ENCODE results near the gene DAPK3.
"Not testable (repeated sequence)": the region's sequence is repeated elsewhere in the genome, so short reads cannot be mapped to it uniquely, and the experiment has no call there.

DAPK3 gene

DNA sequence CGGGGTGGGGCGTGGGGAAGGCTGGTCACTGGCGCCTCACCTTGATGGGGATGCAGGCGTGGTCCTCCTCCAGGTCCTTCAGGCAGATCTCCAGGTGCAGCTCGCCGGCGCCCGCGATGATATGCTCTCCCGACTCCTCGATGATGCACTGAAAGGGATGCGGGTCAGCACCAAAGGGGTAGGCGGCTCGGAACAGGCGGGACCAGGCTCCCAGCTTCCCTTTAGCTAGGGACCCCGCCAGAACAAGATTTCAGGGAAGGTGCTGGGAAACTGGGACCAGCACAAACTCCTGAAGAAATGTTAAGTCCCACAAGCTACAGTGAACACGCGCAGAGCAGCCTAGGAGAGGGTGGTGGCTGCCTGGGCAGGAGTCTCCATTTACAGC, 8.4 kb upstream of the DAPK3 start:
- DNase-seq (ENCODE audit: low read depth in 2 of 2): no peak

DNA sequence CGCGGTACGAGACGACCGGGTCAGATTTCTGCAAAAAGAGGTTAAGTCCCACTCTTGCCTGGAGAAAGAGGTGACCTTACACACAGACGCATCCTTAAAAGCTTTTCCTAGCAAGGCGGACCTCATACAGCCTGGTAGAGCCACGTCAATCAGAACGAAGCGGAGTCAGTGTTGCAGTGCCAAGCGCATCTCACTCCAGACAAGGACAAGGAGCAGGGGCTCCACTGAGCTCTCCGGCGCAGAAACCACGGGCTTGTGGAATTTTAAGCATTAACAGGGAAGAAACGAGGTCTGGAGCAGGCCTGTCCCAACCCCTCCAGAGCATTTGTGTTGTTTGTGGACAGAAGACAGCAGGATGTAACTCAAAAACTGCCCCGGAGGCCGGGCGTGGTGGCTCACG, 7.2 kb upstream of the DAPK3 start:
- no peak for DNase-seq (ENCODE audit: low read depth in 2 of 2)

DNA sequence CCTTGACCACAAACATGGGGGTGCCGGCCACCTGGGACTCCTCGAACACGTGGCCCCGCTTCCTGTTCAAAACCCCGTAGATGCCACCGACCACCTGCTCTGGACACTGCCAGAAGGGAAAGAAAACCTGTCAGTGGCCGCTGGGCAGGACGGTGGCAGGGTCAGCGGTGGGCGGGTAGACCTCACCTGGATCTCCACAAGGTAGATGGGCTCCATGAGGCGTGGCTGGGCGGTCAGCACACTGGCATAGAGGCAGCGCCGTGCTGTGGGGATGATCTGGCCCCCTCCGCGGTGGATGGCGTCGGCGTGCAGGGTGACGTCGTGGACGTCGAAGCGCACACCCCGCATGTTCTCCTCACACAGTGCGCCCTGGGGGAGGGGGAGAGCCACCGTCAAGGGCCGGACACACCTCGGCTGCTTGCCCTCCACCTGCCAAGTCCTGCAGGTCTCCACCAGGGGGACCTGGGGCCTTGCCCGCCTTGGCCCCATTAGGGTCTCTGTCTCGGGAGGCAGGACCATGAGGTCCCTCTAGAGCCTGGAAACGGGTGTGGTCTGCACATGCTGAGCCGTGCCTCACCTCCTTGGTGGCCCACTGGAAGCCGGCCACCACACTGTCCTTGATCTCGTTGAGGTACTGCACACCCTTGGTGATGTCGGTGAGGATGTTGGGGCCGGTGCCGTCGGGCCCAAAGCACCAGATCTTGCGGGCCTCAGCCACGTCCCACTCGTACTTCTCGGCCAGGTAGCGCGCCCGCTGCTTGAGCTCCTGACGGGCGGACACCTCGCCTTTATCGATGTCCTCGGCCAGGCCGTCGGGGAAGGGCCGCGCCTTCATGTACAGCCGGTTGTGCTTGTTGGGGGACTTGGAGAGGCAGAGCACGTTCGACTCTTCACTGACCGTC, 6.6 kb upstream of the DAPK3 start:
- DNase-seq (ENCODE audit: low read depth in 2 of 2): no peak

DNA sequence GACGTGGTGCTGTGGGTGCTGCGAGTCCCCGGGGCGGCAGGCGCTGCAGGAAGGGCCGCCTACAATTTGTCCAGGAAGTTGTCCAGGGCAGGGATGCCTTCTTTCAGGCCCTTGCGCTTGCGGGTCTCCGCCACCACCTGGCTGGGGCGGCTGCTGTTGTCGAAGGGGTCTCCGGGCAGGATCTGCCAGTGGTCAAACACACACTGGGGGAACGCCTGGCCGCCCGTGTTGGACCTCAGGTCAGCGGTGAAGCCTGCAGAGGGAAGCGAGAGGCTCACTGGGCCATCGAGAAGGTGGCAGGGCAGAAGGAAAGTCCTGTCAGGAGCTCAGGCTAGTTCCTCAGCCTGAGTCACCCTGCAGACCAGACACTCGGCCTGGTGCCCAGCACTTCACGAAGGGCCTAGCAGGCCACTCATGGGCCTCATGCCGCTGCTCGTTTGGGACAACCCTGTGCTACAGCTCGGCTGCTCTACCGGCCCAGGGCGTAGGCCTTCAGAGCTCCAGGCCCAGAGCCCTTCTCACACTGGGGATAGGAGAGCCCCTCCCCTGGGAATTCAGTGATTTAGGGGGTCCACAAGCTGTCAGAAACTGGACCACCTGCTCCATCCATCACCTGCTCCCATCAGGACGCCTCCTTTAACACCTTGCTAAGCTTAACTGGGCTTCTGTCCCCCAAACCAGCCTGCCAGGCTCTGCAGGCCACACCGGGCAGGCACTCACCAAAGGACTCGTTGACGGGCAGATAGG, 5.8 kb upstream of the DAPK3 start:
- no peak for DNase-seq (ENCODE audit: low read depth in 2 of 2)

DNA sequence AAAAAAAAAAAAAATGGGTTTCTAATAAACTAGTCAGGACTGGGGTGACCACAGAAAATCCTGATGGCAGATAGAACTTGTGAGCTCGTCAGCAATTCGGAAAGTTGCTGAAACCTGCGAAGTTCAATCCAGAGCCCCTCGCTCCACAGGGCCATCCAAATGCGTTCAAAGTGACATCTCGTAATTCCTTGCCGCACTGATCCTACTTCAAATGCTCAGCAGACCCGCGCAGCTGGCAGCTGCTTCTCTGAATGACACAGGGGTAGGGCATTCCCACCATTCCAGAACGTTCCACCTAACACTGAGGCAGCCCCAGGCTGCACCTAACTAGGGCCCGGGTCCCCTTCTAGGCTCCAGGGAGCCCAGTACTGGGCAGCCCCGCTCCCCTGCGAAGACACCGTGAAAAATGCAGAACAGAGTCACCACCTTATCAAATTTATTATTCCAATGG, 4.8 kb upstream of the DAPK3 start:
- DNase-seq (ENCODE audit: low read depth in 2 of 2): no peak

DNA sequence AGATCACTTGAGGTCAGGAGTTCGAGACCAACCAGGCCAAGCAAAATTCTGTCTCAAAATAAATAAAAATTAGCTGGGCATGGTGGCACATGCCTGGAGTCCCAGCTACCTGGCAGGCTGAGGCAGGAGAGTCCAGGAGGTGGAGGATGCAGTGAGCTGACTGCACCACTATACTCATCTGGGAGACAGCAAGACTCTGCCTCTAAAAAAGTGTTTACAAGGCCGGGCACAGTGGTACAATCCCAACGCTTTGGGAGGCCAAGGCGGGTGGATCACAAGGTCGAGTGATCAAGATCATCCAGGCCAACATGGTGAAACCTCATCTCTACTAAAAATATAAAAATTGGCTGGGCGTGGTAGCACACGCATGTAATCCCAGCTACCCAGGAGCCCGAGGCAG, 4.2 kb upstream of the DAPK3 start:
- DNase-seq (ENCODE audit: low read depth in 2 of 2): no peak

DNA sequence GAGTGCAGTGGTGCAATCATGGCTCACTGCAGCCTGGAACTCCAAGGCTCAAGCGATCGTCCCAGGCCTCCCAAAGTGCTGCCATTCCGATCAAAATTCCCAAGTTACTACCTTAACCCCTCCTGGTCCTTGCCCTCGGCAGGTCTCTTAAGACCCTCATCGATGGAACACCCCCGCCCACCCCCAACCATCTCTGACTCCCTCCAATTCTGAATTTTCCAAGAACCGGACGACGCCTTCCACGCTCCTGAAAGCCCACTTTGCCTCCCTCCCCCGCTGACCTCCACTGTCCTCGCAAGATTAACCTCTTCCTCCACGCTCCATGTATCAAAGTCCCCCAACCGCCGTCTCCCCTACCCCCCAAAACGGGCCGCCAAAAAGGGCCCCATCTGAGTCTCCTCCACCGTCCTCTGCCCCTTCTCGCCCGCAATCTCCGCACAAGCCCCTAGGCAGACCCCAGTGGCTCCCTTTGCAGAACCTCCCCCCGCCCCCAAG, 539 bp downstream of the DAPK3 start:
- no peak for DNase-seq (ENCODE audit: low read depth in 2 of 2)

DNA sequence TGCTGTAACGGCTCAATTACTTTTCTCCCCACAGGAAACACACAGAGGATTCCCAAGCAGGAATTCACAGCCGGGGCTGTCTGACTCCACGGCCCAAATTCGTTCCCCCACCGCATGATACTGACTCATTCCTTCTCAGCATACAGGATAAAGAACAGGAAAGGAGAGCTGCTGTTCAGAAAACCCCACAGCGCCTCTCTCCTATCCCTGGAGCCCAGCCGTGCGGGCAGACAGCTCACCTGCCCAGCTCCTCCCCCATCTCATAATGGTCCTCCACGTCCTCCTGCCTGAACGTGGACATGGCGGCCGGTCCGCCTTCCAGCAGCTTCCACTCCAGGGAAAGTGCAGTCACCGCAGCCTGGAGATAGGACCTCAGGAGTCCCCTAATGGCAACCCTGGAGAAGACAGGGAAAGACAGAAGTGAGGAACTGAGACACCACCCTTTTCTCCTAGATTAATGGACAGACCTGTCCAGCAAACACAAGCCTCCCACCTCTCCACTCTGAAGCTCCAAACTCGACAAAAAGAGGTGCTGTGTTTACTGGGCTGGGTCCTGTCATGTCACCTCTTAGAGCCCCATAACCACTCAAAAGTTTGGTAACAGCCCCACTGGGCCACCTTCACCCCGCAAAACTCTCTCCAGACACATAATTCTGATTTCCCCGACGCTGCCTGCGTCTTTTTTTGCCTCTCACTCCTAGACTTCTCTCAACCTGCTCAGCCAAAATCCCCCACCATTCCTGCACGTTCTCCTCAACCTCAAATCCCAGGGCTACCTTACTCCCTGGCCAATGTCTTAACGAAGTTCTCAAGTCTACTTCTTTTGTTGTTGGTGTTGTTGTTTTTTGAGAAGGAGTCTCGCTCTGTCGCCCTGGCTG, 1.2 kb downstream of the DAPK3 start:
- peak; percentile 66 to 70 for DNase-seq (ENCODE audit: low read depth in 2 of 2)

DNA sequence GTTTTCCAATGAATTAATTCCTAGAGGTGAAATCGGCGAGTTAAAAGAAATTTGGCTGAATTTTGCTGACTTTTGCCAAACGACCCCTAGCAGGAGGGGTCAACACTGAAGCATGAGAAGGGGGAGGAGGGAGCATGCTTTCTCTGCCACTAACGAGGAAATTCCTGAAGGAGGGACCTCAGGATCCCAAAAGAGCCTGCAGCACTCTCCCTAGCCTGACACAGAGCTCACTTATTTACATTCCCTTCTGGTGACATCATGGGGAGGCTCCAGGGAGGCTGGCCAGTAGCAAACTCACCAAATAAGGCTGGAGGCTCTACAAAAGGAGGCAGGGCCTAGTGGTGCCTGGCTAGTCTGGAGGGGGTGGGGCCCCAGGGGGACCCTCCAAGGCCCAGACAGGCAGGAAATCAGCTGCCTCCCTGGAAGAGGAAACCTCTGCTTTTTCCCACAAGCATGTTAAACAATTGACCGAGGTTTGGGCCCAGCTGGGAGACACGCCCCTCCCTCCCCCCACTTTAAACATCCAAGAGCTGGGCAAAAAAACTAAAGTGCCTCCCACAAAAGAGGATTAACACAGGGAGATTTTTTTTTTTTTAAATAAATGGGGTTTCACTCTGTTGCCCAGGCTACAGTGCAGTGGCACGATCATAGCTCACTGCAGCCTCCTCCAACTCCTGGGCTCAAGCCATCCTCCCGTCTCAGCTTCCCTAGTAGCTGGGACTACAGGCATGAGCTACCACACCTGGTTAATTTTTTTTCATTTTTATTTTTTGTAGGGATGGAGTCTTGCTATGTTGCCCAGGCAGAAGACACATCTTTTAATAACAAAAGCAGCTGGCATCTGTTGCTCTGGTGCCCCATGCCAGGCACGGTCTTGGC, 2.1 kb downstream of the DAPK3 start:
- DNase-seq (ENCODE audit: low read depth in 2 of 2): peak; percentile 100

DNA sequence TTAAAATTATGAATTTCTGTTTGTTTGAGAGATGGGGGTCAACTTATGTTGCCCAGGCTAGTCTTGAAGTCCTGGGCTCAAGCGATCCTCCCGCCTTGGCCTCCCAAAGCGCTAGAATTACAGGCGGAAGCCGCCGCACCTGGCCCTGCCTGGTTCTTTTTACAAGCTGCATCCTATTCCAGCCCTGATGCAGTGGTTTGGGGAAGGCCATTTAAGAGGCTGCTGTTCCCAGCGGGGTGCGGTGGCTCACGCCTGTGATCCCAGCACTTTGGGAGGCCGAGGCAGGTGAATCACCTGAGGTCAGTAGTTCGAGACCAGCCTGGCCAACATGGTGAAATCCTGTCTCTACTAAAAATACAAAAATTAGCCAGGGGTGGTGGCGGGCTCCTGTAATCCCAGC, 2.9 kb downstream of the DAPK3 start:
- DNase-seq (ENCODE audit: low read depth in 2 of 2): not testable (repeated sequence)

DNA sequence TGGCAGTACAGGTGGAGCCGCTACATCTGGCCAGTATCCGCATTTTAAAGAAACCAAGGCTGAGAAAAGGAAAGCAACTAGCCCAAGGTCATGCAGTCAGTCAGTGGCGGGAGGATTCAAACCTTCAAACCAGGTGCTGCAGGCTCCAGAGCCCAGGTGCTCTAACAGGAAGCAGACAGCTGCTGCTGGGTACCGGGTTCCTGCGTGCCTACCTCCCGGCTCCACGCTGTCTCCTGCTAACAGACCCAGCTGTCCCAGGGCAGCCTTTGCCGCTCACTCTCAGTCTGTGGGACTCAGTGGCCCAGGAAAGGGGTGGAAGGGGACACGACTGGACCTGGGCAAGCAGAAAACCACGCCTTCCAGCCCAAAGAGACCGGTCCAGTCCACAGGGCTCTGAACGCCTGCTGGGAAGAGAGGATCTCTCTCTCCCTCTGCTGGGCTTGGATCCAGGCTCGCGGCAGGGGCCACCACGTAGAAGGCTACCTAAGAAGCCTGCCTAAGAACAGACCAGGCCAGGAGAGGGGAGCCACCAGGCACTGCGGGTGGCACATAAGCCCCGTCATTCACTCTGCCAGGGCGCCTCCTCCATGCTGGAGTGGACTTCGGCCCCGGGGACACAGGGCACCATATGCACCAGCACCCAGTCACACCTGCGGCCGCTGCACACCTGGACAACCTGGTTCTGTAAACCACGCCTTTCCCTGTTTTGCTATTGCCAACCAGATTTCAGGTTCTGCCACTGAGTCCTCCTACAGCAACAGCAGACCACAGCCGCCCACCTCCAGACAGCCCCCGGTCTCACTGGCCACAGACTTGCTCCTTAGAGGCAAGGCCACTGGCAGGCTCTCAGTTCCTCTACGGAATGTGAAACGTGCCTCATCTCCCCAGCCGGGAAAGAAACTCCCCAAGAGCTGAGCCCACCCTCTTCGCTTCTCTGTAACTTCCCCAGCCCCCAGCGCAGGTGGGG, 4.6 kb downstream of the DAPK3 start:
- DNase-seq (ENCODE audit: low read depth in 2 of 2): no peak

DNA sequence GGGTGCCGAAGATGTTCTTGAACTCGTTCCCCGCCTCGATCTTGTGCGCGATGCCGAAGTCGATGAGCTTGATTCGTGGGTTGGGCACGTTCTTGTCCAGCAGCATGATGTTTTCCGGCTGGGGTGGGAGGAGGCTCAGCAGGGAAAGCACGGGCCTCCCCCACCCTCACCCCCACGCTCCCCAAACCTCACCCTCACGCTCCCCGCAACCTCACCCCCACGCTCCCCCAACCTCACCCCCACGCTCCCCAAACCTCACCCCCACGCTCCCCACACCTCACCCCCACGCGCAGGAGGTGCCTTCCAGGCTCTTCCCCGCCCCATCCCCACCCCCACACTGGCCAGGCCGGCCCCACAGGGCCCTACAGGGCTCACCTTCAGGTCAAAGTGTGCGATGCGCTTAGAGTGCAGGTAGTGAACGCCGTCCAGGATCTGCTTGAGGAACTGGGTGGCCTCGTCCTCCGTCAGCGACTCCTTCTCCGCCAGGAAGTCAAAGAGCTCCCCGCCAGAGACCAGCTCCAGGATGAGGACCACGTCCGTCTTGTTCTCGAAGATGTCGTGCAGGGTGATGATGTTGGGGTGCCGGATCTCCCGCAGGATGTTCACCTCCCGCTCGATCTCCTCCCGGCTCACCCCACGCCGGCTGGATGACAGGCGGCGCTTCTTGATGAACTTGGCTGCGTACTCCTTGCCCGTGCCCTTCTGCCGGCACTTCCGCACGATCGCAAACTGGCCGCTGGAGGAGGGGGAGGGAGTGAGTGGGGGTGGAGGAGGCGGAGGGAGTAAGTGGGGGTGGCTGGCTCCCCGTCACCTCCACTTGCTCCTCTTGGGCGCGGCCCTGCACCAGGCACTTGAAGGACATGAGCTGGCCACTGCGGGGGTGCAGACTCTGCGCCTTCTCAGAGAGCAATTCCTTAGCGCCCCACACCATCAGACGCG, 6.4 kb downstream of the DAPK3 start:
- DNase-seq (ENCODE audit: low read depth in 2 of 2): no peak

DNA sequence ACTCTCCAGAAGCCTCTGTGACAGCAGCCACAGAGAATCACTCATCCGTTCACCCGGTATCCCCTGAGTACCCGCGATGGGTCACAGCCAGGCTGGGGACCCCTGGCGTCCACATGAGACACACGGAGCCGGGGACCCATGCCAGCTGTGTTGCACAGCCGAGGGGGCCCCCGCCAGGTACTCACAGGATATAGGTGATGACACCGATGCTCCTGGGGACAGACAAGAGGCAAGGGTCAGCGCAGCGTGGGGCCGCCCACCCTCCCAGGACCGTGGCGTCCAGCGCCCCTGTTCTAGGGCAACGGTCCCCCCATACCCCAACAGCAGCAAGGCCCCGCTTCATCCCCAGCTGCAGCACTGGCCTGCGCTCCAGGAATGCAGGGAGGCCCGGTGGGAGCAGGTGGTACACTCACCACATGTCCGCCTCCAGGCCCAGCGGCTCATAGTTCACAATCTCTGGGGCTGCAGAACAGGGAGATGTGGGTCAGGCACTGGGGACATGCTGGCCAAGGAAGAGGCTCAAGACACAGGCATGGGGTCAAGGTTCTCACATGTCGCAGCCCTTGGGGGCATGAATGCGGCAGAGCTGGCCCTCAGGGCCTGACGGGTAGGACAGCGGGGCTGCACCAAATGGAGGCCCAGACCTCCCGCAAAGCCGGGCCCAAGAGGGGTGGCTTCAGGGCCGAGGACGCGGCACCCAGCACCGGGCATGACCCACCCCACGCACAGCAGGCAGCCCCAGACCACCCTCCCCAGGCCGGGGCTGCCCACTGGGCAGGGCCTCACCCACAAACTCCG, 7.2 kb downstream of the DAPK3 start:
- no peak for DNase-seq (ENCODE audit: low read depth in 2 of 2)

DNA sequence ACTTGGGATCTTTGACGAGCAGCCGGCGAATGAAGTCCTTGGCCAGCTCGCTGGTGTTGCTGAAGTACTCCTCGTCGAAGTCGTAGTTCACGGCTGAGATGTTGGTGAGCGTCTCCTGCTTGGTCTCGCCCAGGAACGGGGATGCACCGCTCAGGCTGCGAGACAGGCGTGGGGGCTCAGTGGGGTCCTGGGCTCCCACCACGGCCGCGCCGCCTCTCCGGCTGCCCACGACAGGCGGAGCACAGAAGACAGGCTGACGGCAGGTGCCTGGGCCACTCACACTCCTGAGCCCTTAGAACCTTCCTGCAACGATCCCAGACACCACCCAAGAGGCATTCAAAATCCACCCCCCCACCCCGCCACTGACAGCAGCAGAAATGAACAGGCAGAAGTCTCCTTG, 9.9 kb downstream of the DAPK3 start:
- no peak for DNase-seq (ENCODE audit: low read depth in 2 of 2)

DNA sequence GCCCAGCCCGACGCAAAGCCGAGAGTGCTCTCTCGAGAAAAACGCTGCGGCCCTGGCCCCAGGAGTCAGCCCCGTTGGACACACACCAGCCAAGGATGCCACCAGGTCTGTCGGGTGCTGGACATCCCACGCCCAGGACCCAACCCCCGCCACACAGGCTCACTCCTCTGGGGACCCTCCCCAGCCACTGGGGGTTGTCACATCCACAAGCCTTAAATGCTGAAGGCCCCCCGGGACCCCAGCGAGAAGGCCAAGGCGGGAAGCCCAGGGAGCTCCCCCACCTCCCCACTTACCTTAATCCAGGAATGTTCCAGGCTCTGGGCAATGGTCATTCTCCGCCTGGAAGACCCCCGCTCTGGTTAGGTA, 11.2 kb downstream of the DAPK3 start:
- DNase-seq (ENCODE audit: low read depth in 2 of 2): no peak

DNA sequence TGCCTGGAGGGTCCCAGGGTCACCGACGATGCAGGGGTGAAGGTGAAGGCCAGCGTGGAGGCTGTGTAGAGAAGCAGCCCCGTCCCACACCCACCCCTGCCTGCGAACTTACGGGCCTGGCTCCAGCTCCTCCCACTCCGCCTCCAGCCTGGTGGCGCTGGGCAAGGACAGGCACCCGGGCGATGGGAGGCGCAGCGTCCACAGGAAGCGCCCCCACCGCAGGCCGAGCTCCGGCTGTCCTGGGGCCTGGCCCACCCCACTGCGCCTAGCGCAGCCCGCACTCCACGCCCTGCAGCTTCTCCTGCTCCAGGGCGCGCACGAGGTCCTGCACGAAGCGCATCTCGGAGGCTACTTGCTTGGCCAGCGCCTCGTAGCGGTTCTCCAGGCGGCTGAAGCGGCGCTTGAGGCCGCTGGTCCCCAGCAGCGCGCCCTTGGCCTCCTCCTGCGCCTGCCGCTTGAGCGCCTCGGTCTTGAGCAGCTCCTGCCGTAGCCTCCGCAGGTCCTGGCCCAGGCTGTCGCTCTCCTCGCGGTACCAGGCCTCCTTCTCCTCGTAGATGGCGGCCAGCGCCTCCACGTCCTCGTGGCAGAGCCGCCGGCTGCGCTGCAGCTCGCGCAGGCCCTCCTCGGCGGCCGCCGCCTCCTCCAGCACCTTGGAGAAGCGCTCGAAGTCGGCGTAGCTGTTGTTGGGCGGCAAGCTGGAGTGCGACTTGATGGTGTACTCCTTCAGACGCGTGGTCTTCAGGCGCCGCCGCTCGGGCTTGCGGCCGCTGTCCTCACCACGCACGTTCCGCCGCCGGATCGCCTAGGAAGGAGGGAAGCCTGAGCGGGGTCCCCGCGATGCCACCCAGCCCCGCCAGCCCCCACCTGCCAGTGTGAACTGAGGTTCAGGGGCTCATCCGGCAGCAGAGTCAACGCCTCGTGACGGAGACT, 11.8 kb downstream of the DAPK3 start:
- DNase-seq (ENCODE audit: low read depth in 2 of 2): no peak

DNA sequence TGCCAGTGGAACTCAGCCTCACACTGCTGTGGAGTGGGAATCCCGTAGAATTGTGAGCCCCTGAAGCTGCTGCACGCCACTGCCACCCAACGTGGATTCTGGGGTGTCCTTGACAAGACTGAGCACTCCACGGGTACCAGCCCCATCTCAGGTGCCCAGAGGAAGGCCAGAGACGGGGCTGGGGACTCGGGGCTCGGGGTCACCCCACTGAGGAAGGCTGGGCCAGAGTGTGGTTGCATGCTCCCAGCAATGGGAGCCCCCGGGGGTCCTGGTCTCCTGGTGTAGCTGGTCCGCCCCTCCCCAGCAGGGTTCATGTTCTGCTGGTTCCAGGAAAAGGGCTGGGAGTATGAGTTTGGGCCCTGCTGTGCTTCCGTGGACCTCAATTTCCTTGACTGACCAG, 15.2 kb downstream of the DAPK3 start:
- DNase-seq (ENCODE audit: low read depth in 2 of 2): no peak

All from fibroblast of skin of left quadriceps (primary cell).